H1 (cell line): ENCODE data around the gene PLD2. TPM values are rescaled to one million over a fixed set of nuclear protein-coding genes. Genes with fewer than 3 reads are reported as not detected.

Experiments
- ATF2 ChIP-seq: IDR thresholded peaks from 2 replicates; pipeline ENCODE4 v1.6.1; 2012; ENCODE audit warnings: low read length, inconsistent platforms
- FOSL1 ChIP-seq: IDR thresholded peaks from 2 replicates; pipeline ENCODE4 v1.6.1; 2011; ENCODE audit warnings: mild to moderate bottlenecking, low read depth, low read length, moderate library complexity; ENCODE audit not compliant: insufficient read depth
- JUND ChIP-seq: IDR thresholded peaks from 2 replicates; pipeline ENCODE4 v1.6.1; 2011; ENCODE audit warnings: mild to moderate bottlenecking, improper control_type of control experiment, low read length
- MAFK ChIP-seq: IDR thresholded peaks from 2 replicates; pipeline ENCODE4 v1.6.1; 2012; ENCODE audit warnings: low read depth, mild to moderate bottlenecking, improper control_type of control experiment, low read length
- polyA plus RNA-seq, 7 experiments: library from polyadenylated mRNA; depleted of rRNA in 3 of 7; stranded (reverse) in 5 of 7; unstranded in 2 of 7; fragments of >200 nt in 5 of 7; fragments of 200-250 nt in 2 of 7; gene quantifications; 1 replicate in 5 of 7; 2 replicates in 1 of 7; 4 replicates in 1 of 7; pipeline versions ENCODE4 v1.2.1 to v1.2.3, GENCODE V29; 2011 to 2013; ENCODE audit warnings: missing spikeins in 2 of 7, mixed read lengths in 2 of 7
- total RNA-seq: library from RNA; stranded (reverse); fragmentation: NEBNext Ultra II Directional; extraction: Animal tissue kit (Norgen Biotek cat#: 25700); gene quantifications from 2 replicates; pipeline ENCODE4 v1.2.1, GENCODE V29; 2021

PLD2 gene
- total and polyA plus RNA-seq, 2 of the 8 experiments (the other 6 are each of a cell fraction or from before 2014, with no cell fraction given), result 44.3 to 48.4 TPM

- TF ChIP-seq FOSL1 (no peak), MAFK (no peak), JUND (no peak), ATF2 (no peak)
Measured at GRCh38 chr17:4766201-4766600, 40.8 kb upstream of the PLD2 start (continued).
